GM19238 (cell line): ENCODE measurements around the gene ATP5PB.

Experiments used
- DNase-seq: peaks from one replicate; pipeline ENCODE4 v3.0.0; 2011; ENCODE audit warnings: low spot score; ENCODE audit not compliant: insufficient read length

The ATP5PB gene

GRCh38 chr1:111475701-111476100 lies 26.4 kb downstream of the ATP5PB start:
- no peak for DNase-seq

DNA sequence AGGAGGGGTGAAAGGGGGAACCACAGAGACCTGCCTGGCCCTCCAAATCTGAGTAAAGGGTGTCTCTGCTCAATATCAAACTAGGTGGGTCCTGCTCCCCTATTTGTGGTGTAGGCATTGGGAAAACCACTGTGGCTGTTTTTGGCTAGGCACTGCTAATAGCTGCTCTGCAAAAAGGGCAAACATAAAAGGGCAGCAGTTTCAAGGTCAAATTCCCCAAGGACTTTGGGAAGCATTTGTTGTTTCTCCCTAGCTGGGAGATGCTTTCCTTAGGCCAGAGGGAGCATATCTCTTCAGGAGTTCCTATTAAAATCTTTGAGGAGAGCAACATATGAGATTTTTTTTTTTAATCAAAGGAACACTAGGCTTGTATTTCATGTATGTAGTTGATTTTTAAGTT lies 26.9 kb downstream of the ATP5PB start:
- DNase-seq = no peak

DNA sequence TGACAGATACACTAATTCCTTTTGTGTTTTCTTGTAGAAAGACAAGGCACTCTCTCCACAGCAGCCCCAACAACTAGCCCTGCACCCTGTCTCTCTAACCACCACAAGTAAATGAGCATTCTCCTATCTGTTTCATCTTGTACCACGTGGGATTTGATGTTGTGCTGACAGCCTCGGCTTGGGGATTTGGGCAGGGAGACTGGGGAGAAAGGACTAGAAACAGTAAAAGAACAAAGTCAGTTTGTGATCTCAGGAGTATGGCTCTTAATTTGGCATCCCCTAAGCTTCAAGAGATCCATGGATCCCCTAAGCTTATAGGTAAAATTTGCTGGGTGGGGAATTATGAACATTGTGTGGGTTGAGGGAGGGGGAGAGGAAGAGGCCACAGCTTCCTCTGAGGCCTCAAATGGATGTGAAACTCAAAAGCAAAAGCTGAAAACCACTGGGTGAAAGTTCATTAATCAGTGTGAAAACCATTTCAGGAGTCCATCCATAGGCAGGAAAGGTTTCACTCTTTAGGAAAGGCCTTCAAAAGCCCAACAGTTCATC lies 27.6 kb downstream of the ATP5PB start:
- DNase-seq = no peak

DNA sequence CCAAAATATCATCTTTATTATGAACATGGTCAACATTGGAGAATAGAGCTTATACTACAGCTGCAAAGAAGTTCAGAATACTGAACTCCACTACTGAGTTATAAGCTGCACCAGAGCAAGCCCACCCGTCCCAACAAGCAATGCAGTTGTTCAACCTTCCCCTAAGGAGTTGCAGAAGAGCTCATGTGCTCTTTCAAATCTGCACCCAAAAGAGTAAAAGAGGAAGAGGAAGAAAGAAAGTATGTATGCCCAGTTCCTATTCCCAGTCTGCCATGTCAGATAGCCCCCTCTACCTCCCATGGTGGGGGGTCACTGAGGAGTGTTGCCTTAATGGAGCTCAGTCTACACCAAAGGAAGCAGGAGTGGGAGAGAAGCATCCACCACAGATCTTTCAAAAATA lies 31.4 kb downstream of the ATP5PB start:
- no peak for DNase-seq

DNA sequence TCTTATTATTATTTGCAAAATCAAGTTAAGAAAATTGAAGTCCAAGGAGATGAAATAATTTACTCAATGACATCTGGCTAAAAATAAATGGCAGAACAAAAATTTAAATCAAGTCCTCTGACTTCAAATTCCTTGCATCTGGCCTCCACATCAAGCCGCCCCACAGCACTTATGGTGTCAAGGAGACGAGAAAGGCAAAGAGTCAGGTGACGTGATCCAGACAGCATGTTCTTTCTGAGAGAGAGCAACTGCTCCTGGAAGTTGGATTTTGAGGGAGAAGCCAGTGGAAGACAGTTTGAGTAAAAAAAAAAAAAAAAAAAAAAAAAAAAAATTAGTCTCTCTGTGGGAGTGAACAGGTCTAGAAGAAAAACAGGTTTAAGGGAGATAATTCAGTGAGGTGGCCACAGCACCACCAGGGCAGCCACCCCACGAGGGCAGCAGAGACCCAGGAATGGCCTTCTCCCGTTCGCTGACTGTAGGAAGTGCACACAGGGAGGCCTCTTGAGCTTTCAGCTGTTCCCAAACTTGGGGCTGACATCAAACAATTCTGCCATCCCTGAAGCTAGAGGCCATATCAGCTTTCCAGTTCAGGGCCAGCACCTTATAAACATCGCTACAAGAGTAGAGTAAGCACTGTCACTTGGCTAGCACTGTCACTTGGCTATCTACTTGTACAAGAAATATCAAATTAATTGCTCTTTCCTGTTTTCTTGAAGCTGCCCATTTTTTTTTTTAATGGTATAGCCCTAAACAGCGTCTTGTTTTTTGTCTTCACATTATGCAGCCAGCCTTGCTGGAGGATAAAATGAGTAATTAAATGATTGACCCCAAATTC lies 32.3 kb downstream of the ATP5PB start:
- DNase-seq = peak; percentile 56

GRCh38 chr1:111483166-111483565 lies 33.9 kb downstream of the ATP5PB start:
- no peak for DNase-seq

DNA sequence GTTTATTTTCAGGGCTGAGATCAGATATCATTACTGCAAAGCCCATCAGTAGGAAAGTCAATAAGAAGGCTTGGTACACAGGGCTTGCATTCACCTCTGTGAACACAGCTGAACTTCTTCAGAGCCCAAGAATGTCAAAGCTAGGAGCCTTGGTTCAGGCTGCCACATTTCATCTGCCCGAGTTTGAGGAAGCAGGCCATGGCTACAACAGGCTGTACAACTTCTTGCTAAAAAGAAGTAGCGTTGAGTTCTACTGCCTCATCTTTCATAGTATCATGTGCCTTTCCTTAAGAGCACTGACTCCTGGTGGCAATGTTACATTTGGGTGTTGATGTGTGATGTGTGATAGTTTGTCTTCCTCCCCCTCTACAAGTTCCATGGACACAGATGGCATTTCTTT lies 34.6 kb downstream of the ATP5PB start:
- DNase-seq = no peak

DNA sequence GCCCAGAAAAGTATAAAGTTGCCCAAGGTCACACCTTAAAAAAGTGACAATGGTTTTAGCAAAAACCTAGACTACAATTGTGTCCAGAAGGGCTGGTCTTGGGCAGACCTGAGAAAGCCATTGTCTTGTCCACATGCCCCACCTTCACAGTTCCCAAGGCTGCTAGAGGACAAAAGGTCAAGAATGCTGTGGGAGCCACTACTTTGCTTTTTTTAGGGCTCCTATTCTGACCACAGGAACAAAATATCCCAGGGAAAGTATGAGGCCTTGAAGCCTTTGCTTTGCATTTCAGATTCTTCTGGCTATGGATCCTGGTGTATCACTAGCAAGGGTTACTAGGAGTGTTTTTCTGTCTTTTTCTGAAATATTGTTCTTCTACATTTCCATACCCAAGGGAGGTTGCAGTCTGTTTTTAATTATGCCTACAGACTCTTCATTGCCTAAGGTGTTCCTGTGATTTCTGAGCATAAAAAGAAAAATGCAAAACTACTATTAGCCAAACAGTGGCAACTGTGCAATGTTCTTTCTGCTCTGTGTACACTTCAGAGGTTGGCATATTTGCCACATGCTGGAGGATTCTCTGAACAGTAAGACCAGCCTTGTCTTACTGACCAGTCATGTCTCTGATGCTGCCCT lies 35.2 kb downstream of the ATP5PB start:
- no peak for DNase-seq

DNA sequence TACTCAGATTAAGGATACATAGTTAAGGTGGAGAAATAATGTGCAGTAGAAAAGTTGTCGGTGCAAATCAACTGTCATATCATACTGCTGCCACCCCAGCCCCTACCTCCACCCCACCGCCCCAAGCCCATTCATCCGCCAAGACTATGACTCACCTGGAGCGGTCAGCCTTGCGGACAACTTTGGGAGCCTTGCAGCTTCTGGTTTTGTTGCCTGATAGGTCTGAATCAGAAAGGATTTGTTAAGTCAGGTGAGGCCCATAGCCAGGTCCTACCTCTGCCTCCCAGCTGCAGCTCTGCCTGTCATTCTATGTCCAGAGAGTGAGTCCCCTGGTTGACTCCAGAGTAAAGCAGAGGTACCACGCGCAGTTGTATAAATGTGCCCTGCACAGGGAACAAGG lies 37.2 kb downstream of the ATP5PB start:
- no peak for DNase-seq

DNA sequence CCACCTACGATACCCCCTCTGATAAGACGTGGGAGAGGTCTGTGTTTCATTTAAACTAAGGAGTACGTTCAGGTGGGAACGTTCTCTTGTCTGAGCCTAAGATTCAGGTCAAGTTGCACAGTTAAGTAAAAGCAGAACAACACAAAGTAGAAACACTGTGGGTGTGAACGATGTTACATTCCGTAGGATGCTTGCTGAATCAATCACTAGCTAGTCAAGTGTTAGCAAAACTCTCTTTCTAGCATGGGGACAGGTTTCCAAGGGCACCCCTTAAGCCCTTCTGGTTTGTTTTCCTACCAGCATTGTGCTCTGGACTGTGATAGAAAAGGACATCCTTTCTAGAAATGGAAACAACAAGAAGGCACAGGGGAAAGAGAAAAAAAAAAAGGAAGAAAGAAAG lies 37.9 kb downstream of the ATP5PB start:
- DNase-seq = no peak

DNA sequence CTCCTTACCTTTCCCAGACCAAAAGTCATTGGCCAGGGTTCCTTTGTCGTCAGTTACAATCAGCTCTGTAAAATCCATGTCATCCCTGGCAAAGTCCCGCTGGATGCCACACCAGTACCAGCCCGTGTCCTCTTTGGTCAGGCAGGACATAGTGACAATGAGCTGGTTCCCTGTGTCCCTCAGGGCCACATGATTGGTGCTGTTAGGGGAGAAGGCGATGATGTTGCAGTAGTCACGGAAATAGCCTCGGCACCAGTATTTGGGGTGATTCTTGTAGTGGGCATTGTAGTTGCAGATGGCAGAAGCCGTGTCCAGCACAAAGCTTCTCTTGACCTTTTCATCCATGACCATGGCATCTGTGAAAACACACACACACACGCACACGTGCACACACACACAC lies 39.4 kb downstream of the ATP5PB start:
- no peak for DNase-seq

DNA sequence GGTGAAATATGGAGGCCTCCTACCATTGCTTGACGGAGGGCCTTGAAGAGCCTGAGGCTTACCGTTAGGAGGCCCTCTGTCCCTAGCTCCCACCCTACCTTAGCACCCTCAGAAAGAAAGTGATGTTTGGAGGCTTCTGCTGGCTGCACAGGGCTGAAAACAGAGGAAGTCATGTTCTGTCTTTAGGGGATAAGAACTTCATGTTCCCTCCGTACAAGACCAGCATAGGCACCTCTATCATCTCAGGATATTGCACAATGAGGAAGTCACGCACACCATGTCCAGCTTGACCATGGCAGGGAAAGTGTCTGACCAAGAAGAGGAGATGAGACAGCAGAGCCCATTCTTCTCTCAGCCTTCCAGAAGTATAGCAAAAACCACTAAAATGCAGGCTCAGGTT lies 40.3 kb downstream of the ATP5PB start:
- no peak for DNase-seq

DNA sequence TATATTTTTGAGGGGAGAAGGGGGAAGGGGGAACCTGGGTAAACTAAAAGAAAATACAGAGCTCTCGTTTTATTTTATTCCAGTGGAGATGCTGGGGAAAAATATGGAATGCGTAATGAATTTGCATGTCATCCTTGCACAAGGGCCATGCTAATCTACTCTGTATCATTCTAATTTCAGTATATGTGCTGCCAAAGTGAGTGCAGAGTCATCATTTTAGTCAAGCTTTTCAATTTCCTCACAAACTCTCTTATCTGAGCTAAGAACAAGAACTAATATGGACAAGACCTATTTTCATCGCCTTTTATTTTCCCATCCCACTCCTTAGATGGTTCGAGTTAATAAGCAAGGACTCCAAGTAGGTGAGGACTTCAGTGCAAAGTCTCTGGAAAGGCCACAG lies 41.0 kb downstream of the ATP5PB start:
- no peak for DNase-seq

- DNase-seq = no peak
Observed at GRCh38 chr1:111491070-111491469, 41.8 kb downstream of the ATP5PB start.

GRCh38 chr1:111496398-111496797 lies 47.1 kb downstream of the ATP5PB start:
- no peak for DNase-seq

DNA sequence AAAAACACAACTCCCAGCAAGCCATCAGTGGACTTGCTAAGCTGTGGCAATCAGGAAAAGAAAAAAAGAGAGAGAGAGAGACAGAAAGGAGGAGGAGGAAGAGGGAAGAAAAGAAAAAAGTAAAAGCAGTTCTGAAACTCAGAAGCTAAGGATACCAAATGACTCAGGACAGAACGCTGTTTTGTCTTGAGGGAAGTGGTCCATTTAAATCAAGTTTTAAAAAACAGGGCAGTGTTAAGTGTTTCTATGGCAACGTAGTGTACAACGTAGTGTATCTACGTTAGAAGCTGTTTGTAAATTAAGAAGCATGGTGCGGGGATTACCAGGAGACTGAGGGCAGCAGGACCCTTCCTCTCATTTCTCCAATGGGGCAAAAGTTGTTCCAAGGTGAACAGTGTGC lies 48.3 kb downstream of the ATP5PB start:
- DNase-seq = no peak

- no peak for DNase-seq
Observed at GRCh38 chr1:111499026-111499785, 49.9 kb downstream of the ATP5PB start.

- DNase-seq = no peak
Observed at GRCh38 chr1:111501645-111502044, 52.4 kb downstream of the ATP5PB start.

DNA sequence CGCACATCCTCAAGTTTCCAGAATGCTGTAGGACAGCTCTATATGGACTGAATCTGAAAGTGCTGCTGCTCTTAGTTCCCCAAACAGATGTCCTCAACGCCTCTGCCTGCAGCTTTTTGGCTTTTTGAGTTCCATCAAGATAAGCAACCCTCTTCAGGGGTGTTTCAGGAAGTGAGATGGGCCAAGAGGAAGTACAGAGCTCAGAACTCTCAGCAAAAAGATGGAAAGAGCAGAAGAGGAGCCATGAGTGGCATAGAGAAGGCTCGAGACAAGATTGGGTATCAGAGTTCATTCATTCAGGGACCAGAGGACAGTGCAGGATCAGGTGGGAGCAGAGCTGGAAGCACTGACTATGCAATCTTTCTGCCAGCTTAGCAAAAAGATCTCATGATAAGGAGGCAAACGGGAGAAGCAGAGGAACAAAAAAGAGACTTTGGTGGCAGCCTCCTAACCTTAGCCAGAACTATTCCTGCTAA lies 54.4 kb downstream of the ATP5PB start, which contains the start of the genes ADORA3 and TMIGD3:
Gene ADORA3 (minus strand): TSS at position 49 of the 476 bp plus-strand sequence. CDS start 279 bp downstream, outside the sequence.
Gene TMIGD3 (minus strand): TSS at position 49 of the 476 bp plus-strand sequence. CDS start 279 bp downstream, outside the sequence.
- no peak for DNase-seq

DNA sequence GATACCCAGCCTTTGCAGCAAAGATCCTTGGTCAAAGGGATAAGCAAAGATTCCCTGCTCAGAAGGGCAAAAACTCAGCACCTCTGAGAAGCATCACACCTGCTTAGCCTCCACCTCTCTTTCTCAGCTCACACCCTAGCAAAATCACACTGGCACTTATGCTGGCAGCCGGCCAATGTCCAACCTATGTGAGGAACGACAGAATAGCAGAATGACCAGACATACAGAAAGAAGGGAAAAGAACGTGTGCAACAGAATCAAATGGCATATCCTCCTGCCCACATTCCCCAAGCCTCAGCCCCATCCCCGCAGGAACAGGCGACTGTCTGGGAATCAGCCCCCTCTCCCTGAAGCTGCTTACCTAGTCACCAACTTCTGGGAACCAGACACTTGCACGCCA lies 54.8 kb downstream of the ATP5PB start:
- DNase-seq = no peak

DNA sequence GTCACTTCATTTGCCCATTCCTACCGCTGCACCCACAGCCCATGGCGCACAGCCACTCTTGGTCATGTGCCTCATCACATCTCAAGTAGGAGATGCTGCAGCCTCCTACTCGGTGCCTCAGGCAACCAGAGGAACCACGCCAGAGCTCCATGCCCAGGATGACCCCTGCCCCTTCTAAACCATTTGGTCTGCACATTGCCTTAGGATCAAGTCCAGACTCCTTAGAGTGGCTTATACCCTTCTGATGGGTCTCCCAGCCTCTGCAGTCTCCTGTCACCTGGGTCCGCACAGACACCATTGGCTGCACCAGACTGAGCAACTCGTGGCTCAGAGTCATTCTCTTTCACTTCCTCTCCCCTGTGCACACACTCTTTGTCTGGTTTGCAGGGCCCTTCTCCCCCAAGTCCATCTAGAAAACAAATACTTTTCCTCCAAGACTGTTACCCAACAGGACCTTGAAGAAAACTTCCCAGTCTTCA lies 56.4 kb downstream of the ATP5PB start:
- peak; percentile 47 for DNase-seq
